KMS-11 (cell line): ENCODE results near the gene BMAL2.

Source experiments
- H2AFZ ChIP-seq: fragments of 200-600 bp; sonication (generic); 2 replicates; pipeline ENCODE4 v1.6.1; 2016; ENCODE audit warnings: antibody characterized with exemption, mixed run types, low read depth
- H3K27ac ChIP-seq: fragments of 200-600 bp; sonication (generic); 2 replicates; pipeline ENCODE4 v1.6.1; 2016; ENCODE audit warnings: mild to moderate bottlenecking, mixed run types
- H3K27me3 ChIP-seq: fragments of 200-600 bp; sonication (generic); 2 replicates; pipeline ENCODE4 v1.6.1; 2017; ENCODE audit warnings: mild to moderate bottlenecking, low read depth, mixed run types, moderate library complexity; ENCODE audit not compliant: insufficient read depth
- H3K36me3 ChIP-seq: fragments of 200-600 bp; sonication (generic); 2 replicates; pipeline ENCODE4 v1.6.1; 2017; ENCODE audit warnings: mild to moderate bottlenecking, mixed run types; ENCODE audit not compliant: insufficient read depth
- H3K4me1 ChIP-seq: fragments of 200-600 bp; sonication (generic); 2 replicates; pipeline ENCODE4 v1.6.1; 2016; ENCODE audit warnings: mild to moderate bottlenecking, low read depth, mixed run types; ENCODE audit not compliant: poor library complexity, severe bottlenecking
- H3K4me2 ChIP-seq: fragments of 200-600 bp; sonication (generic); 2 replicates; pipeline ENCODE4 v1.7.0; 2016; ENCODE audit warnings: mild to moderate bottlenecking, mixed run types
- H3K4me3 ChIP-seq: fragments of 200-600 bp; sonication (generic); IDR thresholded peaks from 2 replicates; pipeline ENCODE4 v1.6.1; 2017; ENCODE audit warnings: low read depth, low read length, mixed read lengths; ENCODE audit not compliant: insufficient read depth
- H3K79me2 ChIP-seq: fragments of 200-600 bp; sonication (generic); 2 replicates; pipeline ENCODE4 v1.6.1; 2016; ENCODE audit warnings: low read depth, mixed run types; ENCODE audit not compliant: insufficient read depth
- H3K9ac ChIP-seq: fragments of 200-600 bp; sonication (generic); 2 replicates; pipeline ENCODE4 v1.6.1; 2016; ENCODE audit warnings: mild to moderate bottlenecking, mixed run types
- H4K20me1 ChIP-seq: fragments of 200-600 bp; sonication (generic); 2 replicates; pipeline ENCODE4 v1.6.1; 2016; ENCODE audit warnings: mild to moderate bottlenecking, mixed run types; ENCODE audit not compliant: insufficient read depth
- TF ChIP-seq, protein P1 (sequence below): fragments of 200-600 bp; sonication (generic); conservative IDR thresholded peaks from 2 replicates; pipeline ENCODE4 v1.6.1; 2017; ENCODE audit warnings: low read depth, mild to moderate bottlenecking, antibody characterized with exemption, low read length, moderate library complexity, mixed read lengths

BMAL2 gene

DNA sequence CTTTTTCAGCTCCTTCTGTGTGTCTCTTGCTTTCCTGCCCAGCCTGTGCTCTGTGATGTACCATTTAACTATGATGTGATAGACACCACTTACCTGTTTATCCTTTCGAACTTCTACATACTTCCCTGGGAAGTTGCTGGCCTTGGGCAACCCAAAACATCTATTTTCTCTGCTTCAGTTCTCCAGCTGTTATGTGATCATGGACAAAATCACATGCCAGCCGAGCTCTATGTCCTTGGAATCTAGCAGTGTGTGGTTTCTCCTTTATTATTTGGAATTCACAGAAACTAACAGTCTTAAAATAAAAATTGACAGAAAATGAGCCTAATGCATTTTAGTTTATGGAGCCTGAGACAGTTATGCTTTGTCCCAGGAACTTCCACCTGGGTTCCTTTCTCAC is 22.9 kb downstream of the BMAL2 start:
- Histone ChIP-seq H3K36me3 (no peaks in the 10 kb centered on the region), H3K79me2 (no peaks in the 10 kb centered on the region), H2AFZ (no peak overlapping the region), H3K4me1 (peaks cover 16% of the 10 kb centered on the region), H3K27me3 (no peaks in the 10 kb centered on the region), H3K4me3 (no peak overlapping the region), H3K27ac (no peak overlapping the region), H4K20me1 (no peaks in the 10 kb centered on the region), H3K9ac (no peak overlapping the region), H3K4me2 (no peak overlapping the region)
- TF ChIP-seq, protein P1, sequence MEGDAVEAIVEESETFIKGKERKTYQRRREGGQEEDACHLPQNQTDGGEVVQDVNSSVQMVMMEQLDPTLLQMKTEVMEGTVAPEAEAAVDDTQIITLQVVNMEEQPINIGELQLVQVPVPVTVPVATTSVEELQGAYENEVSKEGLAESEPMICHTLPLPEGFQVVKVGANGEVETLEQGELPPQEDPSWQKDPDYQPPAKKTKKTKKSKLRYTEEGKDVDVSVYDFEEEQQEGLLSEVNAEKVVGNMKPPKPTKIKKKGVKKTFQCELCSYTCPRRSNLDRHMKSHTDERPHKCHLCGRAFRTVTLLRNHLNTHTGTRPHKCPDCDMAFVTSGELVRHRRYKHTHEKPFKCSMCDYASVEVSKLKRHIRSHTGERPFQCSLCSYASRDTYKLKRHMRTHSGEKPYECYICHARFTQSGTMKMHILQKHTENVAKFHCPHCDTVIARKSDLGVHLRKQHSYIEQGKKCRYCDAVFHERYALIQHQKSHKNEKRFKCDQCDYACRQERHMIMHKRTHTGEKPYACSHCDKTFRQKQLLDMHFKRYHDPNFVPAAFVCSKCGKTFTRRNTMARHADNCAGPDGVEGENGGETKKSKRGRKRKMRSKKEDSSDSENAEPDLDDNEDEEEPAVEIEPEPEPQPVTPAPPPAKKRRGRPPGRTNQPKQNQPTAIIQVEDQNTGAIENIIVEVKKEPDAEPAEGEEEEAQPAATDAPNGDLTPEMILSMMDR = no peak

DNA sequence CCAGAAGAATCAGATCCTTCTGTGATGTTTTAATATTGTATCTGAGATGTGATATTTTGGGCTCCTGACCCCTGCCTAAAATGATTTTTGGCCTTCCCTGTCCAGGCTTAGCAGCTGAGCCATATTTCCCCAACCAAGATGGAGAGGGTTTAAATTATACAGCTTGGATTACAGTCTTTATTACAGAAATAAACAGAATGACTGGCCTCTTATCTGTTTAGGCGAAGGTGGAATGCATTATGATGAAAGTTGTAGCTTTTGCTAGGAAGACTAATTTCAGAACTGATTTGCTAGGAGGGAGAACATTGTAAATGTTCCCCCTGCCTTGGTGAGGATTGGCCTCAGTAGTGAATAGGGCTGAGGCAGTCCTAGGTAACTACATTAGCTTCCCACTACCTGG is 23.3 kb downstream of the BMAL2 start:
- Histone ChIP-seq H3K4me1 (peaks cover 21% of the 10 kb centered on the region), H3K27ac (no peak overlapping the region), H3K27me3 (no peaks in the 10 kb centered on the region), H3K4me2 (no peak overlapping the region), H2AFZ (no peak overlapping the region), H3K36me3 (no peaks in the 10 kb centered on the region), H3K9ac (no peak overlapping the region), H4K20me1 (no peaks in the 10 kb centered on the region), H3K4me3 (no peak overlapping the region), H3K79me2 (no peaks in the 10 kb centered on the region)
- TF ChIP-seq, protein P1 = no peak

DNA sequence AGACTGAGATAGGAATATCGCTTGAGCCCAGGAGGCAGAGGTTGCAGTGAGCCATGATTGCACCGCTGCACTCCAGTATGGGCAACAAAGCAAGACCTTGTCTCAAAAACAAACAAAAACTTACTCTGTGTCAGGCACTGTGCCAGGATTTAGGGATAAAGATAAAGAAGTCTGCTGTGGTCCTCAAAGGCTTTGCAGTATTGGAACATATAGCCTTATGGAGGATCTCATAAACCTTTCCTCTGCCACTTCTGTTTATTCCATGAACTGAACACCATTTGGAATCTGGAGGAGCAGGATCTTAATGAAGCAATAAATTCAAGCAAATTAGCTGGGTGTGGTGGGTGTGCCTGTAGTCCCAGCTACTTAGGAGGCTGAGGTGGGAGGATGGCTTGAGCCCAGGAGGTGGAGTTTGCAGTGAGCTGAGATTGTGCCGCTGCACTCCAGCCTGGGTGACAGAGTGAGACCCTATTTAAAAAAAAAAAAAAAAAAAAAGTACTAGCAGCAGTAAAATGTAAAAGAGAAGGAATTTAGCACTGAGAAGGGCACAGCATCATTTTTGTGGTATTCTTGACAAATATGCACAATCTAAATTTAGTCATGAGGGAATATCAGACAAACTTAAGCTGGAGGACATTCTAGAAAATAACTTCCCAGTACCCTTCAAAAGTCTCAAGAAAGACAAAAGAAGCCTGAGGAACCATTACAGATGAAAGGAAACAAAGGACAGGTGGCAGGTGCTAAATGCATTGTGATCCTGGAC is 27.1 kb downstream of the BMAL2 start:
- no peaks in the 10 kb centered on the region for H3K79me2 ChIP-seq

DNA sequence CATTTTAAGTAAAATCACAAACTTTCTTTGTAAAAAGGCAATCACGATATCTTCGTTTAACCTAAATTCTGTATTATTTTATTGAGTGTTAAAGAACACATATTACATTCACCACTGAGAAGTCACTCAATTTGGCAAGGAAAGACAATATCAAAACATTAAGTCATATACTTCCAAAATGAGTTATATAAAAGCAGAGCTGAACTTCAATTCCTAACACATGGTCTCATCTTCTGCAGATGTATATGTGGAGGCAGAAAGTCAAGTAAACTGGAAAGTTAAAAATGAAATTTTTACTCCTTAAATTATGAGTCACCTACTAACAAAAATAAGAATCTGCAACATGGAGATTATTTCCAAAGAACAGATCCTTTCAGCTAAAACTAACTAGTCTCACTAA is 28.7 kb downstream of the BMAL2 start:
- no peaks in the 10 kb centered on the region for H3K36me3 ChIP-seq
- H3K27me3 ChIP-seq = no peaks in the 10 kb centered on the region; the same call in 1 of the 2 replicates
- no peak overlapping the region for H3K9ac ChIP-seq
- no peaks in the 10 kb centered on the region for H4K20me1 ChIP-seq
- H3K27ac ChIP-seq = no peak overlapping the region
- peaks cover 31% of the 10 kb centered on the region for H3K4me1 ChIP-seq
- no peak overlapping the region for H3K4me3 ChIP-seq
- TF ChIP-seq, protein P1 = no peak
- H2AFZ ChIP-seq = no peak overlapping the region
- H3K79me2 ChIP-seq = no peaks in the 10 kb centered on the region
- peak overlapping the region; percentile 76 for H3K4me2 ChIP-seq

More for the DNA sequence above, 27.1 kb downstream of the BMAL2 start:
- TF ChIP-seq, protein P1 = no peak
- H2AFZ ChIP-seq = no peak overlapping the region
- no peak overlapping the region for H3K27ac ChIP-seq
- H3K4me3 ChIP-seq = no peak overlapping the region
- H3K4me1 ChIP-seq = peaks cover 31% of the 10 kb centered on the region
- no peaks in the 10 kb centered on the region; the same call in 1 of the 2 replicates for H3K27me3 ChIP-seq
- no peaks in the 10 kb centered on the region for H4K20me1 ChIP-seq
- H3K4me2 ChIP-seq = peak overlapping the region; percentile 76
- no peak overlapping the region for H3K9ac ChIP-seq
- H3K36me3 ChIP-seq = no peaks in the 10 kb centered on the region
